K562 (cell line): Measurements from ENCODE around the gene GLMN.

Experiments
- PML ChIP-seq: IDR thresholded peaks from 2 replicates; pipeline ENCODE4 v1.6.1; 2012; ENCODE audit warnings: low read length, inconsistent platforms
- RAD21 ChIP-seq, 2 experiments: fragments of 250-450 bp in 1 of 2; fragments of 450-650 bp in 1 of 2; sonication (Bioruptor Pico) in 1 of 2; formaldehyde crosslinking in 1 of 2; IDR thresholded peaks in 1 of 2; conservative IDR thresholded peaks in 1 of 2; 2 replicates each; pipeline versions ENCODE4 v1.4.0 to v1.8.0; 2020 to 2022; ENCODE audit warnings: mild to moderate bottlenecking in 2 of 2, moderate library complexity in 1 of 2
- U2AF1 ChIP-seq: fragments of 200-400 bp; formaldehyde crosslinking; optimal IDR thresholded peaks from 2 replicates; pipeline ENCODE3; 2017; ENCODE audit warnings: mild to moderate bottlenecking, low read depth, low read length, moderate library complexity
- ZFX ChIP-seq: sonication (generic); formaldehyde crosslinking; IDR thresholded peaks from 2 replicates; pipeline ENCODE4 v1.8.0; 2022; ENCODE audit warnings: mild to moderate bottlenecking, missing genetic modification reagents, moderate library complexity
- ZNF121 ChIP-seq: sonication (generic); formaldehyde crosslinking; conservative IDR thresholded peaks from 2 replicates; pipeline ENCODE4 v1.8.0; 2022; ENCODE audit warnings: missing genetic modification reagents
- ZNF324 ChIP-seq: fragments of 250-450 bp; sonication (Bioruptor Pico); IDR thresholded peaks from 2 replicates; pipeline ENCODE4 v1.4.0; 2020; ENCODE audit warnings: mild to moderate bottlenecking
- ZNF436 ChIP-seq: fragments of 250-450, 450-650 bp; sonication (Bioruptor Pico); formaldehyde crosslinking; IDR thresholded peaks from 2 replicates; pipeline ENCODE4 v1.7.0; 2020; ENCODE audit warnings: mild to moderate bottlenecking

- TF ChIP-seq ZNF324 (CRISPR knock-in tag) (no peak), ZNF436 (no peak), PML (no peak), ZFX (CRISPR knock-in tag) (no peak), ZNF121 (CRISPR knock-in tag) (no peak), RAD21 (CRISPR knock-in tag; conservative IDR thresholded peaks at IDR 0.05 in 1 of 2, IDR thresholded peaks at IDR 0.05 in 1 of 2) (no peak), U2AF1 (no peak)
These were observed 26.0 kb upstream of the GLMN start for GRCh38 chr1:92324784-92325183.
